ENCODE data around the gene ANXA2.

Gene ANXA2

GRCh38 chr15:60386615-60387014 lies 11.2 kb downstream of the ANXA2 start:
- no peak for DNase-seq

- DNase-seq = no peak
These were observed 11.9 kb downstream of the ANXA2 start for GRCh38 chr15:60385620-60386552.

- no peak for DNase-seq
These were observed 13.2 kb downstream of the ANXA2 start for GRCh38 chr15:60384526-60385126.

GRCh38 chr15:60384053-60384452 lies 13.7 kb downstream of the ANXA2 start:
- no peak for DNase-seq

GRCh38 chr15:60382773-60383674 lies 14.8 kb downstream of the ANXA2 start:
- no peak for DNase-seq

- no peak for DNase-seq
These were observed 16.5 kb downstream of the ANXA2 start for GRCh38 chr15:60381148-60381788.

GRCh38 chr15:60379525-60380274 lies 18.1 kb downstream of the ANXA2 start:
- no peak for DNase-seq

GRCh38 chr15:60379185-60379524 lies 18.6 kb downstream of the ANXA2 start:
- no peak for DNase-seq

GRCh38 chr15:60376677-60377095 lies 21.1 kb downstream of the ANXA2 start:
- DNase-seq = no peak

GRCh38 chr15:60375306-60375705 lies 22.5 kb downstream of the ANXA2 start:
- DNase-seq = no peak

- peak; percentile 28 for DNase-seq
These were observed 23.1 kb downstream of the ANXA2 start for GRCh38 chr15:60374628-60375081.

GRCh38 chr15:60374209-60374608 lies 23.6 kb downstream of the ANXA2 start:
- no peak for DNase-seq

GRCh38 chr15:60373745-60374144 lies 24.0 kb downstream of the ANXA2 start:
- no peak for DNase-seq

- no peak for DNase-seq
These were observed 24.5 kb downstream of the ANXA2 start for GRCh38 chr15:60373327-60373726.

- DNase-seq = no peak
These were observed 25.0 kb downstream of the ANXA2 start for GRCh38 chr15:60372756-60373155.

GRCh38 chr15:60372227-60372626 lies 25.6 kb downstream of the ANXA2 start:
- DNase-seq = no peak

- DNase-seq = no peak
These were observed 26.4 kb downstream of the ANXA2 start for GRCh38 chr15:60371175-60372051.

GRCh38 chr15:60370869-60371136 lies 27.0 kb downstream of the ANXA2 start:
- DNase-seq = no peak

GRCh38 chr15:60370105-60370868 lies 27.5 kb downstream of the ANXA2 start:
- no peak for DNase-seq

GRCh38 chr15:60369696-60370095 lies 28.1 kb downstream of the ANXA2 start:
- DNase-seq = no peak

GRCh38 chr15:60364612-60364924 lies 33.2 kb downstream of the ANXA2 start:
- DNase-seq = no peak

Data from NCI-H748 treated with DMSO at 0.1 percent for 48 hours (cell line).